ENCODE measurements around the gene ESRRG.
"Not testable (repeated sequence)": the region's sequence is repeated elsewhere in the genome, so short reads cannot be mapped to it uniquely, and the experiment has no call there.

Gene ESRRG

DNA sequence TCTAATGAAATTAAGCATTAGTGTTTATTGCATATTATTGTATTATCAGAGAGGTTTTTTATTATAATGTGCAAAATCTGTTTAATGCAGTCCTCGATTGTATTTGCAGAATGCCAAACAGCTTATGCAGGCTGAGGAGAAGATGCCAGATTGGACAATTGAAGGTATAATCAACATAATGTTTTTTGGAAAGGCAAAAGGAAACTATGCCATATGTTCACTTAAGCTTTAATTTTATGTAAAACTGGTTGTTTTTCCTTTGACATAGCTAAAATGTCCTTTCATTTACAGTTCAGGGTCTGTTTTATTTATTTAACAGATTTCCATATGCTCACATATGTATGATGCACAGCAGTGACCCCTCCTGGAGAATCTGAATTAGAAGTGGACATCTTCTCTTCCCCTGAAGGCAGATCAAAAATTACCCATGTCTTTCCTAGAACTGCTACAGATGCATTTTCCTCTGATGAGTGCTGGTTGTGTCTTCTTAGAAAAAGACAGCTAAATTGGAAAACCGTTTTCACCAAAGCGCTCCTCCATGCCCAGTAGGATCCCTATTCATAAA, 156.5 kb downstream of the ESRRG start:
- DNase-seq (ENCODE audit: low read depth in 2 of 2), result no peak

DNA sequence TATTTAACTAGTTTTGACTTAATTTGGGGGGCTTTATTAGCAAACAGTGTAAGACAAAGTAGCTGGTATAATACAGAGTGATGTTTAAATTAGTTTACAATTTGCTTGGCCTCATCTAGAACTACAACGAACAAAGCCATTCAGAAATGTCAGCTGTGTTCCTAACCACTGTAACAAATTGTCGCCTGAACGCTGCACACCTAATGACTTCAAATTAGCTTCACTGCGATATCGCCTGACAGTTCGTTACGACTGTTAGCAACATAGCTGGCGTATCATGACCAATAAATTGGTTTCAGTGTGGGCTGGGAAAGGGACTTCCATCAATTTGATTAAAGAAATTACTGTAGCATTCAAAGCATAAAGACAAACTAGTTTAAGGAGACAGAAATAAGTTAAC, 160.1 kb downstream of the ESRRG start:
- no peak for DNase-seq (ENCODE audit: low read depth in 2 of 2)

DNA sequence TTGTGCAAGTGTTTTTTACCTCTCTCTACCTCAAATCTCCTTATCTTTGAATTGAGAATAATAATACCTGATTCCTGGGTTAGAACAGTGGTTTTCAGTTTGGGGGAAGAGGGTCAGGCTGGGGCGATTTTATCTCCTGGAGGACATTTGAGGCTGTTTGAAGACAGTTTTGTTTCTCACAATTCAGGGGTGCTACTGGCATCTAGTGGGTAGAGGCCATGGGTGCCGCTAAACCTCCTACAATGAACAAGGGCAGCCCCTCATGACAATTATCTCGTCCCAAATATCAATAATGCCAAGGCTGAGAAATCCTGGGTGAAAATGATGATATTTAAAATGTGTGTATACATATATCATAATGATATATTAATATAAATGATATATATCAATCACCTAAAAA, 160.8 kb downstream of the ESRRG start:
- no peak for DNase-seq (ENCODE audit: low read depth in 2 of 2)

DNA sequence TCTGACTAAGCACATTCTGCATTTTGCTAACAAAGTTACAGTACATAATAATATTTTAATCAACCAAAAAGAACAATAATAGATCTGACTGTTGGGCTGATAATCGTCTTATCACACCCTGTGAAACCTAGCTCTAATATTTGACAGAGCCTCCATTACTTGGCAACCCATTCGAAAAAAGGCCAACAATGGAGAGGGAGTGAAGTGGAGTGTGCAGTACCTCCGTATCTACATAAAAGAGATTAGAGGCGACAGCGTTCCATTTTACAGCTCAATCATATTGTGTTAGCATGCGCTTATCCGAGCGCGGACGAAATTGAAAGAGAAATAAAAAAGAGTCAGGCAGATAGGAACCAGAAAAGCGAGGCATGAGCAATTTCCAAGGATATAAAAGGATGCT, 162.7 kb downstream of the ESRRG start:
- no peak for DNase-seq (ENCODE audit: low read depth in 2 of 2)

DNA sequence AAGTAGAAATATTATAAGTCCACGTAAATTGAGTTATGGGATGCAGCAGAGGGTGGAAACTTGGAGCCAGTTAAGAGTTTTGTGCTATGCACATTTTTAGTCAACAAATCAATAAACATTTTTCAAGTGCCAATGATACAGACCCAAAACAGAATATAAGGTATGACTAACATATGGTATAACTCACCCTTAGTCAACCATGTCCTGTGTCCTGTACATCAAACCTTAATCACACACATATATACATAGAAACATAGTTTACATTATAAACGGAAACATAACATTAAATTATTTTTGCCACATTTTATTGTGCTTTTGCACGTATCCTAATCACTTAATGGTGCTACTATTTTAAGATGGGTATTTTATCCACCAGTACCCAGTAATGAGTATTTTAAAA, 163.9 kb downstream of the ESRRG start:
- DNase-seq (ENCODE audit: low read depth in 2 of 2), result no peak

DNA sequence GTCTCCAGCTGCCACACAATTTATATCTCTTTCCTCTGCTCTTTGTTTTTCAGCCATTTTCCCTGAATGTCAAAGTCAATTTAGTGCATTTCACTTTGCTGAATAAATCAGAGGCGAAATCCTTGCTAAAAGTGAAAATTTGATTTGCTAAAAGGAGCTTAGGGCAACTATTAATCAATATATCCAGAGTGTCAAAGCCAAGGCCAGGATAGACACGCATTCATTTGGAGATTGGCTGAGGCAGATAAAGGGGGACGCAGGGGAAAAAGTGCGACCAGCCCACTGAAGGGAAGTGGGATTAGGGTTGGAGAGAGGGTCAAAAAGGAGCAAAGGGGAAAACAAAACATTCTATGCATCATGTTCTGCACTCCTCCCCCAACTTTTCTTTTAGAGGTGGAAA, 167.6 kb downstream of the ESRRG start:
- no peak for DNase-seq (ENCODE audit: low read depth in 2 of 2)

DNA sequence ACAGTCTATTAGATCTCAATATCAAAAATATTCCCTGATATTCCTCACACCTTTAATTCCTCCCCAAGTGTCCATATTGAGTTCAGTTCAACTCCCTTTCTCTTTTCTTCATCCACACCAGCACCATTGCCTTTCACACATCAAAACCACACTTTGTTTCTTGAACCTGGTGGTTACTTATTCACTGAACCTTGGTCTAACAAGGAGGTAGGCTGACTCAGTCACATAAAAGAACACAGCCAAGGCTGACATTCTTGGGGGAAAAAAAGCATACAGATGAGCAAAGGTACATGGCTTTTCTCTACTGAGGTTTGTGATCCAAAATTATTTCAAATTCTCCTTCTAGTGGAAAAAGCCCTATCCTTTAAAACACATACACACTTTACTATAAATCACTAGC, 168.3 kb downstream of the ESRRG start:
- no peak for DNase-seq (ENCODE audit: low read depth in 2 of 2)

DNA sequence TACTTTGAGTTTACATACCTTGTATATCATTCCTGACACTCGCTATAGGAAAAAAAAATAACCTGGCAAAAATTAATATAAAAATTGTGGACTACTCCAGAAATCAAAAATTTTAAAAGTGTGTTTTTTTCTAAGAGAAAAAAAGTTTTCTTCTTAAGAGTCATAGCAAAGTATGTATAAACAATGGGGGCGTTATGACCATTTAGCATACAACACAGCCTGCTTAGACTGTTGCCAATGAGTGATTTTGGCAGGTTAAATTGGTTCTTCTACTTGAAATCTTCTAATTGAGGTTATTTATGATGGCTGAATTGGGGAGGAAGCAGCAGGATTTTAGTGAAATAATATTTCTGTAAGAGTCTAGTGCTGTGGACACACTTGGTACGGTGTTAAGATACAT, 169.5 kb downstream of the ESRRG start:
- DNase-seq (ENCODE audit: low read depth in 2 of 2), result no peak

DNA sequence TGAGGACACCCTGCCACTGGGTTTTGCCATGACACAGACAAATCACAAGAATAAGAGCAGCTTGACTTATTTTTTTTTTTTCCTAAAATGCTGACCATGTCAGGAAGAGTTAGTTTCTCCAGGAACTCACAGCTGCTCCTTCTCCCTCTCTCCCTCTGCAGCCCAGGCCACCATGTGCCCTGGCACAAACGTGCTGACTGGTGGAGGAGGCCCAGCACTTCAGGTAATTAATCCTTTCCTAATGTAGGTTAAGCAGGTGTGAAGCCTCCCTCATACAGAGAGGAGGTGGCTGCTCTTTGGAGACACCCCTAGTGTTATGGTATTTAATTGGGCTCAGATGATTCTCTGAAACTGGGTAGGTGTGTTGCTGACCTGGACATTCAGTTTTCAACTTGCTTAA, 170.2 kb downstream of the ESRRG start:
- no peak for DNase-seq (ENCODE audit: low read depth in 2 of 2)

DNA sequence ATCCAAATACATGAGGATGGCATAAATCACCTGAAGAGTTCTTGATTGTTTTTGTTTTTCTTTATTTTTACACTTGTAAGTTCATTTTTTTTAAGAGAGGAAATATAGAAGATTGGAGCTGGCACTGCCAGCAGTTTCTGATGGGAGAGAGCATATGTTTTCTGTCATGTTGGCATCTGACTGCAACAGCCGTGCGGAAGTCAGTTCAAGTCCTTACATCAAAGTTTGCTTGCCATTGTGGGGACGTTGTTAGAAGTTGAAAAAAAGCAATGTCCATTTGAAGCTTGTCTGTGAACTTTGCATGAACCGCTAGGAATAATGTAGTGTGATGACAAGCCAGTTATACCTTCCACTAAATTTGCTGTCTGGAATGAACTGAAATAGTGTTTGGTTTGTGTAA, 173.4 kb downstream of the ESRRG start:
- no peak for DNase-seq (ENCODE audit: low read depth in 2 of 2)

DNA sequence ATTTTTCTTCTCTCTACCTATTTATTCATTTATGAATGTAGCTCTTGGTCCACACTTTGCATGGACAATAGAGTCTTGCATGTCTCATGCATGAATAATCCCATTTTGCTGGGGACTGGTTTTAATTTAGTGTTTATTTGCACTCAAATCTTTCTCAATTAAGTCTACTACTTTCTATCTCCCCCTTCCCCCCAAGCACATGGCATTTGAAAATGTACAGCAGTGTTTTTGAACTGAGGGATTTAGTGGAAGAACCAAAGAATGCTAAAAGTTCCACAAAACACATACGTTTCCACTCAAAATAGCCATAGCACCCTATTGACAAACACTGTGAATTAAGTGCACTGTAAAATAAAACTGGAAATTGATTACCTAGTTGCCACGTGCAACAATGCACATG, 180.5 kb downstream of the ESRRG start:
- no peak for DNase-seq (ENCODE audit: low read depth in 2 of 2)

DNA sequence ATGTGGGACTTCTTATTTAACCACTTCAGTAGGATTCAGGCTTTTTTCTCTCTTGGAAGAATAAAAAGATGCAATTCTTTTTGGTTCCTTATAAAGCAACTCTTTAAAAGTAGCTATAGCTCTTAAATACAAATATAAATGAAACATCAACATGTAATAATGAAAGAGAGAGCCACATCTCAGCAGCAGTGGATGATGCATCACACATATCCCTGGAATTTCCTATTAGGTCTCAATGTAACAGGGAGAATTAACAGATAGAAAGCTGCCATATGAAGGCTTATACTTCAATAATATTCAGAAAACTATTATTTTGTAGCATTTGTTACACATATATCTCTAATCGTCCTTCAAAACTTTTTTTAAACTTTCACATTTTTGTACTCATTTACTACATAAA, 181.0 kb downstream of the ESRRG start:
- no peak for DNase-seq (ENCODE audit: low read depth in 2 of 2)

DNA sequence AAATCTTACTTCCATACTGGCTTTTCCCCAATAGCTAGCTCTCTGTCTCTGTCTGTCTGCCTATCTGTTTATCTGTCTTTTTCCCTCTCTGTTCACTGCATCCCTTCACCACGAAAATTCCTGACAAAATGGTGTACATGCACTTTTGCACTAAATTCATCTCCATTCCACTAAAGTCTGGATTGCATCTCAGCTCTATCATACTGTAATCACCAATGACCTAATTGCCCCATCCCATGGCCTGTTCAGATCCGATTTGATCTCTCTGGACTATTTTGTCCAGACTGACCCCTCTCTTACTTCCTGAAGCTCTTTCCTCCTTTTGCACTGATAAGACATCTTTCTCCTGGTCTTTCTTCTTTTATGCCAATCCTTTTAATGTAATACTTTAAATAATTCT, 187.5 kb downstream of the ESRRG start:
- no peak for DNase-seq (ENCODE audit: low read depth in 2 of 2)

DNA sequence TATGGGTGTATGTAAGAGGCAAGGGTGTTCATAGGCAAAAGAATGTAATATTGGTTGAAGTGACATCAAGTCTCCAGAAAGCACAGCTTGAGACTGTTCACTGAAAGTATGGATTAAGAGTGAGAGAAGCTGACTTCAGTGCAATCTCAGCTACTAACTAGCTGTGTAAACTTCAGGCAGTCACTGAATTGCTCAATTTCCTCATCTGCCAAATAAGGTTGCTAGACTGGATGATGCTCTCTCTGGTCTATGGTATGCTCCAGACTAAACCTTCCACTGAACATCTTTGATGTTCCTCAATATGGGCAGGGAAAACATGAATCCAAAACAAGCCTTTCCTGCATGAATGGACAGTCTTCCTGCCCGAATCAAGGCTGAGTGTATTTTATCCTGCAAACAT, 188.2 kb downstream of the ESRRG start:
- no peak for DNase-seq (ENCODE audit: low read depth in 2 of 2)

DNA sequence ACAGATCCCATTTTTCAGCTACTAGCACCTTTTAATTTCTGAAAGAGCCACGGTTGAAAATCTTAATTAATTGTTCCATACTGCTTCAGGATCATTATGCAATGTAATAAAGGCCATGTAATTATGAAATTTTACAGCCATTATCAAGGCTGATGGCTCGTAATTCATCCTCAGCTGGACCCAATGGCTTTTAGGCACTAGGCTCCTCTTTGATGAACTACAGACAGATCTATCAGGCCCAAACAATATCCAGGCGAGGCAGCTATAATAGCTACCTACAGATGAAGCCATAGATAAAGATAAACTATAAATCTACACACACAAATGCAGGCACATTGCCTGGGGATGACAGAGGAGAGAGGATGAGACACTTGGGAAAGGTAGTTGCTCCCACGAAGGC, 189.5 kb downstream of the ESRRG start:
- no peak for DNase-seq (ENCODE audit: low read depth in 2 of 2)

DNA sequence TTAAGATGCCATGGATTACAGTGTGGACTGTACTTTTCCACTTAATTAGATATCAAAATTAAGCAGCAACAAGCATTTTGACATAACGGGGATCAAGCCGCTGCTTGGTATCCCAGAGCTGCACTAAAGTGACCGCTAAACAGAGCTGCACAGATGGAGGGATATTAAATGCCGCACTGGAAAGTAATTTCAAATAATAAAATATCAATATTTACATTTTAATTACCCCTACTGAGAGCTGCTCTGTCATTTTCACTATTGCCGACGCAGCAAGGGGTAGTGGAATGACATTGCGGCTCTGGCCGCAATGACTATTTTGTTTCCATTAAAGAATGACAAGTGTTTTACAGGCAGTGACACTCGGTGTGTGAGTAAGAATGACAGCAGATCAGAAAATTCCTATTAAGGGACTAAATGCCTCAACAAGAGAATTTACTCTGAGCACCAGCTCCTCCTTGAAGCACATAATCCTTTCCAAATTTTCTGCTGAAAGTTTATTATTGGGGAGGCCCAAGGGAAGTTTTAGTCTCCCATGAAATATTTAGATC, 190.9 kb downstream of the ESRRG start:
- DNase-seq (ENCODE audit: low read depth in 2 of 2), result no peak

DNA sequence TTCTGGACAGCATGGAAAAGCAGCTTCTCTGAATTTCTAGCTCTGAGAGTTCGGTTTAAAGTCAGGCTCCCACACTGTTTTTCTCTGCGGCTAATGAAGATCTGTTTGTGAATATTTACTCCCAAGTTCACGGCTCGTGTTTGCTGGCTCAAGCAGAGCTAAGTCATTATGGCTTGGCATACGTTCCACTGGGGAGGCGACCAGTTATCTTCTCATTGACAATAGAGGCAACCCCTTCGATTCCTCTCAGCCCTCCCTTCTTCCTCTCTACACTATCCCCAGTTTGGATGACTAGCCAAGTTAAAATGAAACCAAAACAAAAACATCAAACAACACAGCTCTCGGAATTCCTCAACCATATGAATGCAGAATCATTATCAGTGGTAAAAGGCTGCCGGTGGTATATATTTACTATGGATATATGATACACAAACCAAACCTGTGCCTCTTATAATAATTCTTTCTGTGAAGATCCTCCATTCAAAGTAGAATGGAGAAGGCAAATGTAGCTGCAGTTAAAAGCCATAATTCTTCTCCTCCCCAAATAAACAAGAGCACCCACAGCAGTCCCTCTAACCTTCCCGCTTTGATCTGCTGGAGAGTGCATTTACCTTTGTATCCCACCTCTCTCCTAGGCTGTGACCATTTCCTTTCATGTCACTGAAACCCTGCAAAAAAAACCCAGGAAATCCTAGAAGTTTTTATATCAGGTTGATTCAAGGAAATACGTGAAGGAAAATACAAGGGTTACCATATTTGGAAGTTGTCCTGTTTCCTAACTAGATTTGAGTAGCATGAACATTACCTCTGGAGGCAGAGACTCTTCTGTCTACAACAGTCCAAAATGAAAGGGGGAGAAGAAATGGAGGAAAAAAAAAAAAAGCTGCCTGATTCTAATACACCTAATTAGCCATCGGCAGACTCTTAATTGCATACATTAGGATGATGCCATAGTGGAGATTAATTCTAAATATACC, 191.7 kb downstream of the ESRRG start:
- DNase-seq (ENCODE audit: low read depth in 2 of 2), result no peak

DNA sequence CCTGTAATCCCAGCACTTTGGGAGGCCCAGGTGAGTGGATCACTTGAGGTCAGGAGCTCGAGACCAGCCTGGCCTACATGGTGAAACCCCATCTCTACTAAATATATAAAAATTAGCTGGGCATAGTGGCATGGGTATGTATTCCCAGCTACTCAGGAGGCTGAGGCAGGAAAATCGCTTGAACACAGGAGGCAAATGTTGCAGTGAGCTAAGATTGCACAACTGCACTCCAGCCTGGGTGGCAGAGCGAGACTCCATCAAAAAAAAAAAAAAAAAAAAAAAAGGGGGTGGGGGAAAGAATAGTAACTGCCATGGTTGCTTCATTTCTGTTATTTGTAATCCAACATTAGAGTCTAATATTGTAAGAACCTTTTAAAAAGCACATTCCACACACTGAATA, 193.4 kb downstream of the ESRRG start:
- not testable (repeated sequence) for DNase-seq (ENCODE audit: low read depth in 2 of 2)

DNA sequence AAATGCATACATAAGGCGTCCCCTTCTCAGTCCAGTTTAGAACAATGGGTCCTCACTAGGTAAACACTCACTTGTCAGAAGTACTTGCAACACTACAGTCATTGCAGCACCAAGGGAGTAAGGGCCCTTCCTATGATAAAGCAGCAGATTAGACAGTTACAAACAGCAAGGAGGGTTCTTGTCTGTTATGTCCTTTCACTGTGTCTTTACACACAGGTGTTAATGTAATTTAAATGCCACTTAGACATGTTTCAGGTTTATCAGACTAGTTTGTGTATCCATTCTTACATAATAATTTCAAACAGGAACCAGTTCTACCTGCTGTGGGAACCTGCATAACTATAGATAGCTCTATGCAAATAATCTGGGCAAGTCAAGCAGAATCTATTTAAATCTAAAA, 194.4 kb downstream of the ESRRG start:
- no peak for DNase-seq (ENCODE audit: low read depth in 2 of 2)

DNA sequence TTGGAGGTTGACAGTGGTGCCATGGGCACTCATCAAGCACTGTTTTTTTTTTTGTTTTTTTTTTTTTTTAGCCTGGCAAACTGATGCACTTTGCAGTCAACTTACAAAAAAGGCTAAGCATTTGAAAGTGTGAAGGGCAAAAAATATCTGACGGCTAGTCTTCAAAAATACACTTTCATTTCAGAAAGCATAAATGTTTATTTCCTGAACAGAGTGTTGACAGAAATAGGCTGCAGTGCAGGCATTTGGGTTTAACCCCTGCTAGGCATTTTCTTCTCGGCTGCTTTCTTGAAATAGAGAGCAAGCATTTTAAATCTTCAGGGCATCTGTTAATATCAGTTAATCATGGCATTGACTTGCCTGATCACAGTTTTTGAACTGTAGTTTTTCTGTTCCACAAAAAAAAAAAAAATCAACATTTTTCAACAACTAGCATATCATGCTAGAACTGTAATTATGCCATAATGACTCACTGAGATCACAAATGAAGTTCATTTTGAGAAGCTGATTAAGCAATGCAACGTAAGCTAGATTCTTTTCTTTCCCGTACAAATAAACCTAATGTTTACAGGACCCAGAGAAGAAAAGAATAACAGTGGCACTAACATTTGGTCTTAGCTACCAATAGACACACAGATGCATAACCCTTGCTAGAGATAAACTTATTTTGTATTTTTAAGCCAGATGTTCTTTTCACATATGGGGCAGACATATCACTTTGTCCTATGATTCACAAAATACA, 199.6 kb downstream of the ESRRG start:
- DNase-seq (ENCODE audit: low read depth in 2 of 2), result no peak

DNA sequence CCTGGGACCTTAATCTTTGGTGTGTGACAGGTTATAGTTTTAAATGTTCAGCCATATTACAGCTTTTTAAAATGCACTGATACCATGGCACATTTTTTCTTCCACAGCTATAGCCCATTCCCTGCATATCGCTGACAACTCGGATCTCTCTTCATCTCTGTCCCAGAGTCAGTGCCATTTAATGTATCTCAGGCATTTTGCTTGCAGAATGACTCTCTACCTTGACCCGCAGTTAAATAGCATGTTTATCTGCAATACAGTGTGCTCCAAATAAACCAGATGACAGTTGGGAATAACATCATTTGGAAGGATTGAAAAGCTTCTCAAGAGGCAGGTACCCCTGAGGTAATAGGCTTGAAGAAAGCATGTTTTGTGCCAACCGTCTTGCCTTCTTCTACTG, 200.2 kb downstream of the ESRRG start:
- no peak for DNase-seq (ENCODE audit: low read depth in 2 of 2)

DNA sequence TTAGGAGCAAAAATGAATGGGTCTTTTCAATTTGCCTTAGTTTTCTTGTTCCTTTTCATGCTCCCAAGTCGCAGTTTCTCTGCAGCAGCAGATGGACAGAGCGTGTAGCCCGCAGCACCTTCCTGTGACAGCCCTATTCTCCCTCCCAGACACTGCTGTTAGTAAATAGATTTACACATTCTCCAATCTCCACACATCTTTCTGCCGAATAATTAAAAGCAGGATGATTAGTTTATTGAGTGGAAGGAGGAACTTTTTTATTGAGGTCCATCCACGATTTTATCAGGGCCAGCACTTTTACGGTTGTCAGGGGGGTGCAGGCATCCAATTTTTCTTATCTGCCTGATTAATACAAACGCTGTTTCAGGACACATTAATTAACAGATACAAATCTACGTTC, 201.8 kb downstream of the ESRRG start:
- no peak for DNase-seq (ENCODE audit: low read depth in 2 of 2)
